Natural killer cell treated with Interleukin-12 subunit alpha and Interleukin-12 subunit beta and Interleukin-15 and Interleukin-18, amount 100 ng/mL, for 72 hours (primary cell): Measurements from ENCODE around the gene MROH8. TPM values are rescaled to one million over a fixed set of nuclear protein-coding genes. Genes with fewer than 3 reads are reported as not detected.
A peak's percentile ranks its signal among the peaks of the same experiment; 100 is the strongest.
"Not testable (repeated sequence)": the region's sequence is repeated elsewhere in the genome, so short reads cannot be mapped to it uniquely, and the experiment has no call there.

ENCODE experiments used
- ATAC-seq, 2 donors: fragments of 150-1000 bp; cut with Tn5 transposase in 1 of 2; sonication (Bioruptor Pico), chemical (Tn5 transposase) in 1 of 2; 2 replicates each; pipeline ENCODE4 v1.10.0; 2021
- DNase-seq: peaks from one replicate; pipeline ENCODE4 v3.0.0; 2022; ENCODE audit warnings: low spot score
- H3K27ac Mint-ChIP-seq, 2 donors: 1 replicate in 1 of 2; 2 replicates in 1 of 2; pipeline ENCODE4 v1.8.0; 2022; ENCODE audit warnings: mixed read lengths in 2 of 2, mild to moderate bottlenecking in 1 of 2, moderate library complexity in 1 of 2
- H3K27me3 Mint-ChIP-seq, 2 donors: 1 replicate in 1 of 2; 2 replicates in 1 of 2; pipeline ENCODE4 v1.8.0; 2022; ENCODE audit warnings: mixed read lengths in 2 of 2
- H3K36me3 Mint-ChIP-seq: one replicate; pipeline ENCODE4 v1.8.0; 2022; ENCODE audit warnings: mixed read lengths
- H3K4me1 Mint-ChIP-seq, 2 donors: 1 replicate in 1 of 2; 2 replicates in 1 of 2; pipeline ENCODE4 v1.8.0; 2022; ENCODE audit warnings: low read depth in 2 of 2, mixed read lengths in 2 of 2, mild to moderate bottlenecking in 1 of 2
- H3K4me3 Mint-ChIP-seq: one replicate; pipeline ENCODE4 v1.8.0; 2022; ENCODE audit warnings: mixed read lengths
- H3K9me3 Mint-ChIP-seq: 2 replicates; pipeline ENCODE4 v1.8.0; 2022; ENCODE audit warnings: mixed read lengths
- total RNA-seq, 2 donors: library from RNA; stranded (reverse); gene quantifications; one replicate each; pipeline ENCODE4 v1.2.3, GENCODE V29; 2022

MROH8 gene
- total RNA-seq, 2 donors from 2014 or later: 0.95 to 2.1 TPM

DNA sequence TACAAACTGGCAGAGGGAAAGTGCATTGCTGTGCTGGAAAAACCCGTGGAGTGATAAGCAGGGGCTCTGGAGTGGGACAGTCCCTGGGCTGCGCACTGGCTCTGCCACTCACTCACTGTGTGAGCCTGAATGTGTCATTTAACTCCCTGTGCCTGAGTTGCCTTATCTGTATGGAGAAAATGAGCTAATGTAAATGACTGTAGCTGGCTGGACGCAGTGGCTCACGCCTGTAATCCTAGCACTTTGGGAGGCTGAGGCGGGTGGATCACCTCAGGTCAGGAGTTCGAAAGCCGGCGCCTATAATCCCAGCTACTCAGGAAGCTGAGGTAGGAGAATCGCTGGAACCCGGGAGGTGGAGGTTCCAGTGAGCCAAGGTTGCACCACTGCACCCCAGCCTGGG, 18.7 kb downstream of the MROH8 start:
- H3K4me1 Mint-ChIP-seq: no peaks in the 10 kb centered on the region
- H3K27ac Mint-ChIP-seq: no peak overlapping the region
- DNase-seq: no peak
- no peak overlapping the region for H3K4me3 Mint-ChIP-seq
- H3K27me3 Mint-ChIP-seq: no peaks in the 10 kb centered on the region
- ATAC-seq: no peak
- H3K36me3 Mint-ChIP-seq: no peaks in the 10 kb centered on the region
- no peaks in the 10 kb centered on the region for H3K9me3 Mint-ChIP-seq

DNA sequence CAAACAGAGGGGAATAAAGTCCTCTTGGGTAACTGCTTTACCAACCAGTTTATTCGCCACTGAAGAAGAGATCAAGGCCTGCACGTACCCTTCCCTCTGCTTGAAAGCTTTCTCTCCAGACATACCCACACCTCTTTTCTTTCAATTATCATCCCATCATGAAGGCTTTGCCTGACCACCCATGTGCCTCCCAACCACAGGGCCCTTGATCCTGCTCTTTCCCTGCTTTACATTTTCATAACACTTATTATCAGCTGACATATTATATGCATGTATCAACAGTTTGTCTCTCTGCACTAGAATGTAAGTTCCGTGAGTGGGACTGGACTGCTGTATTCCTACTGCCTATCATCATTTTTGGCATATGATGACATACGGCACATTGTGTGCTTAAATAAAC, 21.1 kb downstream of the MROH8 start:
- no peak for ATAC-seq
- H3K27me3 Mint-ChIP-seq: no peaks in the 10 kb centered on the region
- no peaks in the 10 kb centered on the region for H3K36me3 Mint-ChIP-seq
- no peaks in the 10 kb centered on the region for H3K9me3 Mint-ChIP-seq
- DNase-seq: no peak
- no peaks in the 10 kb centered on the region for H3K4me1 Mint-ChIP-seq
- H3K27ac Mint-ChIP-seq: no peak overlapping the region
- H3K4me3 Mint-ChIP-seq: no peak overlapping the region

DNA sequence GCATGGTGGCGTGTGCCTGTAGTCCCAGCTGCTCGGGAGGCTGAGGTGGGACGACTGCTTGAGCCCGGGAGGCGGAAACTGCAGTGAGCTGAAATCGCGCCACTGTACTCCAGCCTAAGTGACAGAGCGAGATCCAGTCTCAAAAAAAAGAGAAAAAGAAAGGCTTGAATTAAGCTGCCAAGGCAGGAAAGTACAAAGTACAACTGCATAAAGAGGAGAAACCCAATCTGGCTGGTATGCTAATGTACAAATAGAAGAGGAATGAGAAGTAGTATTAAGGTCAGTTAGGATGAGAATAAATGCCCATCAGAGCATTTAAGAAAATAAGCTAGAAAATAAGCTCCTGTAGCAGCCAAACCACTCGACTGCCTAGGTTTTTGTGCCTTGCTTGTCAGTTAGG, 23.4 kb downstream of the MROH8 start:
- Mint-ChIP-seq H3K9me3 (no peaks in the 10 kb centered on the region), H3K36me3 (no peaks in the 10 kb centered on the region), H3K27me3 (no peaks in the 10 kb centered on the region), H3K4me3 (no peak overlapping the region), H3K4me1 (no peaks in the 10 kb centered on the region), H3K27ac (no peak overlapping the region)
- DNase-seq: no peak
- ATAC-seq: no peak

DNA sequence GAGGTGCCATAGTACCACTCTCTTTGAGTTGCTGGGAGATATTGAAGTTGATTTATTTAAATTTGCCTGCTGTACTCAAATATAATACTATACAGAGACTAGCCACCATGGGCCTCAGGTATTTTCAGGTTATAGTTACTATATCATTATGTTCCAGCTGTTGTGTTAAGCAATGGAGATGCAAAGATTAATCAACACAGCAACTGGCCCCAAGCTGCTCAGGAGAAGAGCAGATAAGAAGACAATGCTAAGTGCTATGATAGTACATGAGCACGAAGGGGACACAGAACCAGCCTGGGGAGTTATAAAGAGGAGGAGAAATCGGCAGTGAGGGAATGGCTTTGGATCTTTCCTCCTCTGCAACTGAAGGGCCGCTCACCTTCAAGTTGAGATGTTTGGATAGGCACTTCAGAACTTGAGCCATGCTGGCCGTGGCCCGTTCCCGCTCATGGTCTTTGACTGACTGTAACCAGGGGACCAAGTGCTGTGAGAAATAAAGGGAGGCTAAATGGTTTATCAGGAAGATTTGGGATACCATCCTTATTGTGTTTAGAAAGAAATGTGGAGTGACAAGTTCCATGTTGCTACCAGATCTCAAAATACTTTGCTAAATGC, 24.6 kb downstream of the MROH8 start:
- H3K27ac Mint-ChIP-seq: no peak overlapping the region
- ATAC-seq (no peak), DNase-seq (no peak)
- no peaks in the 10 kb centered on the region for H3K27me3 Mint-ChIP-seq
- H3K4me1 Mint-ChIP-seq: no peaks in the 10 kb centered on the region
- H3K36me3 Mint-ChIP-seq: no peaks in the 10 kb centered on the region
- no peak overlapping the region for H3K4me3 Mint-ChIP-seq
- no peaks in the 10 kb centered on the region for H3K9me3 Mint-ChIP-seq

DNA sequence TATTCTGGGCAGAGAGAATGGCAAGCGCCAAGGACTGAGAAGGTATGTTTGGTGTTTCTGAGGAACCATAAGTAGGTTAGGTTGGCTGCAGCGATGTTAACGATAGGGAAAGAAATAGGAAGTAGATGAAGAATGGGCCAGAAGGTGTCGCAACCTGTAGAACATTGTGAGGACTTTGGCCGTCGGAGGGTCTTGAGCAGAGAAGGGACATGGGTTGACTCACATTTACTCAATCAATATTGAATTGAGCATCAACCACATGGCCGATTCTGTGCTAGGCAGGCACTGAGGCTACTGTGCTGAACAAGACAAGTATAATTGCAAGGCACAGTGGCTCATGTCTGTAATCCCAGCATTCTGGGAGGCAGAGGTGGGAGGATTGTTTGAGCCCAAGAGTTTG, 27.1 kb downstream of the MROH8 start:
- no peaks in the 10 kb centered on the region for H3K4me1 Mint-ChIP-seq
- no peak overlapping the region for H3K4me3 Mint-ChIP-seq
- ATAC-seq (no peak), DNase-seq (no peak)
- H3K36me3 Mint-ChIP-seq: no peaks in the 10 kb centered on the region
- no peak overlapping the region for H3K27ac Mint-ChIP-seq
- H3K9me3 Mint-ChIP-seq: no peaks in the 10 kb centered on the region
- no peaks in the 10 kb centered on the region for H3K27me3 Mint-ChIP-seq

DNA sequence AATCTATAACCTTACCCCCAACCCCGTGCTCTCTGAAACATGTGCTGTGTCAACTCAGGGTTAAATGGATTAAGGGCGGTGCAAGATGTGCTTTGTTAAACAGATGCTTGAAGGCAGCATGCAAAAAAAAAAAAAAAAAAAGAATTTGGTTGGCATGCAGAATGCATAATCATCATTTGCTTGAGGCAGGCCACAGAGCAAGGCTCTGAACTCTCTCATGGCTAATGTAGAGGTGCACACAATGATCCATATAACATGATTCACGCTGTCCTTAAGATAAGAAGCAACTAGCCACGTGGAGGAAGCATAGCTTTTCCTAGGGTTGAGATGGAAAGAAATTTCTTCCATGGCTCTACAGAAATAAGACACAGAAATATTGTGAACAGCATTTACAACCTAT, 27.8 kb downstream of the MROH8 start:
- ATAC-seq: no peak

DNA sequence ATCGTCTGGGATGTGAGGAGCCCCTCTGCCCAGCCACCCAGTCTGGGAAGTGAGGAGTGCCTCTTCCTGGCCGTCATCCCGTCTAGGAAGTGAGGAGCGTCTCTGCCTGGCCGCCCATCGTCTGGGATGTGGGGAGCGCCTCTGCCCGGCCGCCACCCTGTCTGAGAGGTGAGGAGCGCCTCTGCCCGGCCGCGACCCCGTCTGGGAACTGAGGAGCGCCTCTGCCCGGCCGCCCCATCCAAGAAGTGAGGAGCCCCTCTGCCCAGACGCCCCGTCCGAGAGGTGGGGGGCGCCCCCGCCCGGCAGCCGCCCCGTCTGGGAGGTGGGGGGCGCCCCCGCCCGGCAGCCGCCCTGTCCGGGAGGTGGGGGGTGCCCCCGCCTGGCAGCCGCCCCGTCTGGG, 28.5 kb downstream of the MROH8 start:
- H3K27me3 Mint-ChIP-seq, H3K27ac Mint-ChIP-seq, H3K4me3 Mint-ChIP-seq: not testable (repeated sequence)

More for the DNA sequence above, 27.8 kb downstream of the MROH8 start:
- no peak for DNase-seq
- no peak overlapping the region for H3K27ac Mint-ChIP-seq
- H3K36me3 Mint-ChIP-seq: no peaks in the 10 kb centered on the region
- H3K27me3 Mint-ChIP-seq: no peaks in the 10 kb centered on the region
- H3K4me3 Mint-ChIP-seq: no peak overlapping the region
- H3K9me3 Mint-ChIP-seq: no peaks in the 10 kb centered on the region
- no peaks in the 10 kb centered on the region for H3K4me1 Mint-ChIP-seq

DNA sequence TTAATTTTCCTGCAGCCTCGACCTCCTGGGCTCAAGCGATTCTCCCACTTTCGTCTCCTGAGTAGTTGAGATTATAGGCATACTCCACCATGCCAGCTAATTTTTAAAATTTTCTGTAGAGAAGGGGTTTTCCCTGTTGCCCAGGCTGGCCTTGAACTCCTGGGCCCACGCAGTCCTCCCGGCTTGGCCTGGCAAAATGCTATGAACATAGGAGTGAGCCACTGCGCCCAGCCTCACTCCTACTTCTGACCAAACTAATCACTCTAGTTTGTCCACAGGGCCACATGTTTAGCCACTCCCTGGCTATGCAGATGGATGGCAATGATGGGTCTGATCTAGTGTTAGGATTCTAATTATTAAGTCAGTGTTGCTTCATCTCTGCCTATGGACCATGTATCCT, 32.1 kb downstream of the MROH8 start:
- no peaks in the 10 kb centered on the region for H3K36me3 Mint-ChIP-seq
- no peaks in the 10 kb centered on the region for H3K9me3 Mint-ChIP-seq
- no peaks in the 10 kb centered on the region for H3K27me3 Mint-ChIP-seq

More for the DNA sequence above, 28.5 kb downstream of the MROH8 start:
- not testable (repeated sequence) for ATAC-seq, H3K36me3 Mint-ChIP-seq, DNase-seq, H3K4me1 Mint-ChIP-seq, H3K9me3 Mint-ChIP-seq

DNA sequence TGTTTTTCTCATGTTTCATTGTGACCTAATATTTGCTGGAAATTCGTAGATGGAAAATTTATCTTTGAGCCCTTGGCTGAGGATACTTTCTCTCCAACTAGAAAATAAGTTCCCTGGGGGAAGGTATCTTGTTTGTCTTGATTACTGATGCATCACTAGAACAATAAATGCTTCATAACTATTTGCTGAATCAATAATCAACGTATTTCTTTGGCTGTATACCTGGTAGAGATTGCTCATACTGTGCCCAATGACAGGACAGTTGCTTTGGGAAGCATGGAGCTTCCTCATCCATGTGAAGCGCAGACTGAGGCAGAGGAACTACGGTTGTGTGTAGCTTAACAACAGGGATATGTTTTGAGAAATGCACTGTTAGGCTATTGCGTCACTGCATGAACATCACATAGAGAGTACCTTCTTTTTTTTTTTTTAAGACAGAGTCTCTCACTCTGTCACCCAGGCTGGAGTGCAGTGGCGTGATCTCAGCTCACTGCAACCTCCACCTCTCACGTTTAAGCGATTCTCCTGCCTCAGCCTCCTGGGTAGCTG, 34.4 kb downstream of the MROH8 start:
- Mint-ChIP-seq H3K27ac (no peak overlapping the region), H3K36me3 (no peaks in the 10 kb centered on the region), H3K9me3 (no peaks in the 10 kb centered on the region), H3K27me3 (no peaks in the 10 kb centered on the region), H3K4me1 (no peaks in the 10 kb centered on the region), H3K4me3 (no peak overlapping the region)
- DNase-seq (no peak), ATAC-seq (no peak)

More for the DNA sequence above, 32.1 kb downstream of the MROH8 start:
- DNase-seq (no peak), ATAC-seq (no peak)
- H3K27ac Mint-ChIP-seq: no peak overlapping the region
- no peaks in the 10 kb centered on the region for H3K4me1 Mint-ChIP-seq
- no peak overlapping the region for H3K4me3 Mint-ChIP-seq

DNA sequence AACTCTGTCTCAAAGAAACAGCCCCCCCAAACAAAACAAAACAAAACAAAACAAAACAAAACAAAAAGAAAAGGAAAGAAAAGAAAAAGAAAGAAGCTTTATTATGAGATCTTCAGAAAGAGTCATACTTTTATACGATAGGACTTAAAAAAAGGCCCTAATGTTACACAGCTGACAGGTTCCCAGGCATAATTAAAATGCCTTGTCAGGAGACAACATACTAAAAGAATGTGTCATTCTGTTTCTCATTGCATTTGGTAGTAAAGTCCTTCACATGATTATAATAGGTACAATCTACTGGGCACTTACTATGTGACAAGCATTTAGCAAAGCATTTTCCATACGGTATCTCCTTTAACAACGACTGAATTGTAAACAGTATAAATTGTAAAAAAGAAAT, 36.6 kb downstream of the MROH8 start:
- Mint-ChIP-seq H3K4me3 (no peak overlapping the region), H3K9me3 (no peaks in the 10 kb centered on the region), H3K4me1 (no peaks in the 10 kb centered on the region), H3K27me3 (no peaks in the 10 kb centered on the region), H3K27ac (no peak overlapping the region), H3K36me3 (no peaks in the 10 kb centered on the region)
- DNase-seq (no peak), ATAC-seq (no peak)

DNA sequence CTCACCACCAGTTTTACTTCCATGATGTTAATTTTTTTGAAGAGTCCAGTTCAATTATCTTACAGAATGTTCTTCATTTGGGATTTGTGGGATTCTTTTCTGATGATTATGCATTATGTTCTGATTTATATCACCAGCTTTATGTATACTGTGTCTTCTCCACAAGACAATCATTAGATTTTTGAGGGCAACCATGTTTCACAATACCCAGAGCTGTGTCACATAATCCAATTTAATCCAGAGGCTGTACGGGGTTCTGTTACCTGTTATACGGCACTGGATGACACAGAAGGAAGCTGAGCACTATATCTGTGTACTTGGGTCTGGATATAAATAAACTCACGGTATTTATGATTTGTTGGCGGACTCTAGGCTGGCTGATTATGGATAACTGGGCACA, 41.8 kb downstream of the MROH8 start:
- no peak for DNase-seq
- H3K27ac Mint-ChIP-seq: peak overlapping the region in 1 of 2 donors; percentile 43
- H3K4me3 Mint-ChIP-seq: no peak overlapping the region
- H3K4me1 Mint-ChIP-seq: peaks cover 0 to 3% of the 10 kb centered on the region in 2 donors
- no peaks in the 10 kb centered on the region for H3K9me3 Mint-ChIP-seq
- ATAC-seq: no peak
- no peaks in the 10 kb centered on the region for H3K27me3 Mint-ChIP-seq
- no peaks in the 10 kb centered on the region for H3K36me3 Mint-ChIP-seq

DNA sequence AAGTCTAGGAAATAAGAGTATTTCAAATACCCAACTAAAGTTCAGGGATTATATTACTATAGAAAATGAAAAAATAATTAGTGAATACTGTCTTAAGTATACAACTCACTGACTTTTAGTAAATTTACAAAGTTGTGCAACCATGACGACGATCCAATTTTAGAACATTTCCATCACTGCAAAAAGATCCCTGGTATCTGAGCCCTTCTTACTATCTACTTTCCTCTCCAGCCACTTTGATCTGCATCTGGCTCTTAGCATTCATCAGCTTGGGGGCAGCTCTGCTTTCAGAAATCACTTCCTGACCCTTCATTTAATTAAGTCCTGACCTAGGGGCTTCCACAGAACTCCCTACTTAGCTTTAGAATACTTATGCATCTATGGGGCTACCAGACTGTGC, 45.4 kb downstream of the MROH8 start:
- no peak for ATAC-seq
- no peak overlapping the region for H3K27ac Mint-ChIP-seq
- no peaks in the 10 kb centered on the region for H3K9me3 Mint-ChIP-seq
- DNase-seq: no peak
- H3K27me3 Mint-ChIP-seq: no peaks in the 10 kb centered on the region
- H3K4me3 Mint-ChIP-seq: no peak overlapping the region
- no peaks in the 10 kb centered on the region for H3K36me3 Mint-ChIP-seq
- H3K4me1 Mint-ChIP-seq: peaks cover 0 to 3% of the 10 kb centered on the region in 2 donors

DNA sequence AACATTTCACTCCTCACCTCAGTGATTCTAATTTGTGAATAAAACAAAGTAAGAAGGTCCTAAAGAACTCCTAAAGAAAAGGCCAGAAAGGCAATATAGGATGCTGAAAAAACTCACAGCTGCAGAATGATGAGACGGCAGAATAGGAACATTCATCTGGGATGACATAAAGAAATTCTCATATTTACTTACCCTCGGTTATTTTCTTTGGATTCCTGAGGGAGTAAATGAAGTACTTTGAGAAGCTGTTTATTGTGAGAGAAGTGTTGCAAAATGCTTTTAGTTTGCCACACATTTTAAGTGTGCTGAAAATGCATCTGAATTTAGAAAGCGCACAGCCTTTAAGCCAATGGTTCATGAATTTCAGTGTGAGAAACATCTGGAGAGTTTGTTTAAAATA, 47.9 kb downstream of the MROH8 start:
- peaks cover 0 to 3% of the 10 kb centered on the region in 2 donors for H3K27me3 Mint-ChIP-seq
- no peak overlapping the region for H3K27ac Mint-ChIP-seq
- peaks cover 0 to under 1% of the 10 kb centered on the region in 2 donors for H3K4me1 Mint-ChIP-seq
- ATAC-seq: no peak
- DNase-seq: no peak
- H3K9me3 Mint-ChIP-seq: no peaks in the 10 kb centered on the region
- H3K36me3 Mint-ChIP-seq: no peaks in the 10 kb centered on the region
- no peak overlapping the region for H3K4me3 Mint-ChIP-seq

DNA sequence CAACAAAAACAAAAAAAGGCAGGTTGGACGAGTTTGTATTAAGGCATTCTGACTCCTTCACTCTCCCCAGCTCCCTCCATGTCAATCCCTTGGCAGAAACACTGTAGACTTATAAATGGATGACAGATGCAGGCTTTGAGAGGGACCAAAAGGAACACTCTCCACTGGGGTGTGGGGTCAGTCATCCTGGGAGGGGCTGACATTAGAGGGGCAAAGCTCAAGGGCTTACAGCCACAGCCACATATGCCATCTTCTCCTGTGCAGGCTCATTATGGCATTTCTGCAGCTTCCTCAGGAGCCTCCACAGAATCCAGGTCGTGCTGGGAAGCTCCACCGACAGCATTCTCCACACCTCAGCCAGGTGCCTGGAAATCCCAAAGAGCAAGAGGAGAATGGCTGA, 50.5 kb downstream of the MROH8 start:
- Mint-ChIP-seq H3K36me3 (no peaks in the 10 kb centered on the region), H3K27me3 (peaks cover 0 to 3% of the 10 kb centered on the region in 2 donors), H3K9me3 (no peaks in the 10 kb centered on the region), H3K27ac (no peak overlapping the region), H3K4me1 (no peaks in the 10 kb centered on the region), H3K4me3 (no peak overlapping the region)
- DNase-seq: no peak
- ATAC-seq: no peak

DNA sequence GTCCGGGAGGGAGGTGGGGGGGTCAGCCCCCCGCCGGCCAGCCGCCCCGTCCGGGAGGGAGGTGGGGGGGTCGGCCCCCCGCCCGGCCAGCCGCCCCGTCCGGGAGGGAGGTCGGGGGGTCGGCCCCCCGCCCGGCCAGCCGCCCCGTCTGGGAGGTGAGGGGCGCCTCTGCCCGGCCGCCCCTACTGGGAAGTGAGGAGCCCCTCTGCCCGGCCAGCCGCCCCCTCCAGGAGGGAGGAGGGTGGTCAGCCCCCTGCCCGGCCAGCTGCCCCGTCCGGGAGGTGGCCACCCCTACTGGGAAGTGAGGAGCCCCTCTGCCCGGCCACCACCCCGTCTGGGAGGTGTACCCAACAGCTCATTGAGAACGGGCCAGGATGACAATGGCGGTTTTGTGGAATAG, 53.1 kb downstream of the MROH8 start:
- ATAC-seq, H3K27me3 Mint-ChIP-seq, H3K9me3 Mint-ChIP-seq, H3K4me1 Mint-ChIP-seq, H3K4me3 Mint-ChIP-seq, DNase-seq, H3K27ac Mint-ChIP-seq, H3K36me3 Mint-ChIP-seq: not testable (repeated sequence)
